Thyroid gland (tissue), 4 donors: Measurements from ENCODE around the gene GCSAM.

Source experiments
- CTCF ChIP-seq, 6 experiments: fragments of 200-600 bp in 3 of 6; fragments of 450-650 bp in 3 of 6; sonication (generic) in 3 of 6; IDR thresholded peaks; one replicate each; pipeline ENCODE4 v1.5.1; 2016 to 2019; ENCODE audit warnings: antibody characterized with exemption in 6 of 6, mild to moderate bottlenecking in 2 of 6, inconsistent platforms in 1 of 6, moderate library complexity in 1 of 6
- POLR2A ChIP-seq, 2 donors: fragments of 450-650 bp; IDR thresholded peaks; one replicate each; pipeline ENCODE4 v1.6.1; 2017; ENCODE audit warnings: antibody characterized with exemption in 2 of 2, mild to moderate bottlenecking in 2 of 2, moderate library complexity in 1 of 2

- TF ChIP-seq POLR2A (IDR thresholded peaks at IDR 0.05) (no peak), CTCF (IDR thresholded peaks at IDR 0.05) (no peak)
These were observed 2.4 kb downstream of the GCSAM start for GRCh38 chr3:112130638-112130993.
